Stimulated activated CD4-positive, alpha-beta T cell treated with anti-CD3 and anti-CD28 coated beads, Interleukin-12 subunit alpha, Interleukin-12 subunit beta, amount 100 ng/mL, for 24 hours (primary cell): ENCODE measurements around the gene EEA1.
A peak's percentile ranks its signal among the peaks of the same experiment; 100 is the strongest.
"Not testable (repeated sequence)": the region's sequence is repeated elsewhere in the genome, so short reads cannot be mapped to it uniquely, and the experiment has no call there.

Source experiments
- DNase-seq, 2 experiments: peaks; one replicate each; pipeline ENCODE4 v3.0.0-alpha.2; 2020; ENCODE audit warnings: low read depth in 2 of 2

EEA1 gene

GRCh38 chr12:92928962-92929915 lies at the start of gene EEA1:
EEA1 (minus strand) TSS chr12:92929295; CDS start chr12:92929066, 229 bp downstream.
- DNase-seq = peak; percentile 95

- no peak for DNase-seq
Observed at GRCh38 chr12:92978607-92979006, 49.5 kb upstream of the EEA1 start.

- no peak for DNase-seq
Observed at GRCh38 chr12:92977326-92977725, 48.2 kb upstream of the EEA1 start.

- no peak for DNase-seq
Observed at GRCh38 chr12:92974759-92975158, 45.7 kb upstream of the EEA1 start.

GRCh38 chr12:92973614-92974013 lies 44.5 kb upstream of the EEA1 start:
- no peak for DNase-seq

GRCh38 chr12:92971859-92972524 lies 42.9 kb upstream of the EEA1 start:
- DNase-seq = no peak

GRCh38 chr12:92968176-92968813 lies 39.2 kb upstream of the EEA1 start:
- DNase-seq = no peak

GRCh38 chr12:92964378-92964777 lies 35.3 kb upstream of the EEA1 start:
- DNase-seq = not testable (repeated sequence)

GRCh38 chr12:92961949-92962348 lies 32.9 kb upstream of the EEA1 start:
- DNase-seq = no peak

- DNase-seq = no peak
Observed at GRCh38 chr12:92955997-92956663, 27.0 kb upstream of the EEA1 start.

GRCh38 chr12:92953747-92954146 lies 24.7 kb upstream of the EEA1 start:
- DNase-seq = no peak

GRCh38 chr12:92952394-92952793 lies 23.3 kb upstream of the EEA1 start:
- no peak for DNase-seq

GRCh38 chr12:92951006-92951405 lies 21.9 kb upstream of the EEA1 start:
- DNase-seq = no peak

- DNase-seq = no peak
Observed at GRCh38 chr12:92950011-92950410, 20.9 kb upstream of the EEA1 start.

GRCh38 chr12:92949466-92949865 lies 20.4 kb upstream of the EEA1 start:
- DNase-seq = no peak

GRCh38 chr12:92947589-92948215 lies 18.6 kb upstream of the EEA1 start:
- DNase-seq = no peak

- DNase-seq = no peak
Observed at GRCh38 chr12:92945659-92946220, 16.6 kb upstream of the EEA1 start.

- DNase-seq = no peak
Observed at GRCh38 chr12:92943482-92944250, 14.6 kb upstream of the EEA1 start.

GRCh38 chr12:92942905-92943304 lies 13.8 kb upstream of the EEA1 start:
- no peak for DNase-seq

- no peak for DNase-seq
Observed at GRCh38 chr12:92939116-92939515, 10.0 kb upstream of the EEA1 start.
